ENCODE measurements around the gene C19orf25.

Gene C19orf25

GRCh38 chr19:1483979-1484428, 5.0 kb upstream of the C19orf25 start:
- Histone ChIP-seq H3K4me2 (ENCODE audit: low read length) (no peak overlapping the region), H3K4ac (ENCODE audit: low read depth, low read length) (no peak overlapping the region), H2BK120ac (ENCODE audit: low read depth, low read length) (no peak overlapping the region), H3K23ac (ENCODE audit: low read length) (no peak overlapping the region), H3K27ac (ENCODE audit: low read depth, low read length) (no peak overlapping the region), H3K9ac (ENCODE audit: low read length) (no peak overlapping the region), H3K79me2 (ENCODE audit: control insufficient read depth, insufficient read depth, low read length) (no peaks in the 10 kb centered on the region), H3K4me3 (ENCODE audit: low read length) (no peak overlapping the region), H3K79me1 (ENCODE audit: low read length) (no peaks in the 10 kb centered on the region), H3K4me1 (ENCODE audit: control insufficient read depth, low read depth, low read length) (no peaks in the 10 kb centered on the region), H3K27me3 (ENCODE audit: insufficient read depth, low read length, poor library complexity) (no peaks in the 10 kb centered on the region), H2BK15ac (replicated peaks; ENCODE audit: low read depth) (no peak overlapping the region), H2AK5ac (ENCODE audit: low read length) (no peak overlapping the region), H3K56ac (ENCODE audit: low read length) (no peak overlapping the region), H3K36me3 (ENCODE audit: control insufficient read depth, insufficient read depth, low read length) (no peaks in the 10 kb centered on the region), H3K18ac (ENCODE audit: low read length) (no peak overlapping the region), H4K5ac (ENCODE audit: low read length) (no peak overlapping the region), H2BK5ac (ENCODE audit: low read length) (no peak overlapping the region), H4K8ac (ENCODE audit: low read depth, low read length) (no peak overlapping the region)
- no CpG with 5 or more reads among the region's 23 CpGs for WGBS (ENCODE audit: extremely low coverage, insufficient coverage, low lambda C conversion rate)
- DNase-seq = no peak

GRCh38 chr19:1483131-1483978, 4.3 kb upstream of the C19orf25 start:
- no CpG with 5 or more reads among the region's 77 CpGs for WGBS (ENCODE audit: extremely low coverage, insufficient coverage, low lambda C conversion rate)
- Histone ChIP-seq H2BK5ac (ENCODE audit: low read length) (no peak overlapping the region), H3K4ac (ENCODE audit: low read depth, low read length) (no peak overlapping the region), H3K27ac (ENCODE audit: low read depth, low read length) (no peak overlapping the region), H2BK15ac (replicated peaks; ENCODE audit: low read depth) (no peak overlapping the region), H3K4me1 (ENCODE audit: control insufficient read depth, low read depth, low read length) (no peaks in the 10 kb centered on the region), H3K79me1 (ENCODE audit: low read length) (peaks cover 3% of the 10 kb centered on the region), H3K23ac (ENCODE audit: low read length) (no peak overlapping the region), H4K5ac (ENCODE audit: low read length) (no peak overlapping the region), H3K9ac (ENCODE audit: low read length) (no peak overlapping the region), H3K4me2 (ENCODE audit: low read length) (no peak overlapping the region), H3K56ac (ENCODE audit: low read length) (no peak overlapping the region), H3K4me3 (ENCODE audit: low read length) (no peak overlapping the region), H3K18ac (ENCODE audit: low read length) (no peak overlapping the region), H3K79me2 (ENCODE audit: control insufficient read depth, insufficient read depth, low read length) (peaks cover 2% of the 10 kb centered on the region), H3K27me3 (ENCODE audit: insufficient read depth, low read length, poor library complexity) (no peaks in the 10 kb centered on the region), H2AK5ac (ENCODE audit: low read length) (no peak overlapping the region), H3K36me3 (ENCODE audit: control insufficient read depth, insufficient read depth, low read length) (no peaks in the 10 kb centered on the region), H2BK120ac (ENCODE audit: low read depth, low read length) (no peak overlapping the region), H4K8ac (ENCODE audit: low read depth, low read length) (no peak overlapping the region)
- DNase-seq = no peak

GRCh38 chr19:1482361-1483130, 3.5 kb upstream of the C19orf25 start:
- H3K4ac ChIP-seq (ENCODE audit: low read depth, low read length) = no peak overlapping the region
- WGBS (ENCODE audit: extremely low coverage, insufficient coverage, low lambda C conversion rate) = no CpG with 5 or more reads among the region's 37 CpGs

DNA sequence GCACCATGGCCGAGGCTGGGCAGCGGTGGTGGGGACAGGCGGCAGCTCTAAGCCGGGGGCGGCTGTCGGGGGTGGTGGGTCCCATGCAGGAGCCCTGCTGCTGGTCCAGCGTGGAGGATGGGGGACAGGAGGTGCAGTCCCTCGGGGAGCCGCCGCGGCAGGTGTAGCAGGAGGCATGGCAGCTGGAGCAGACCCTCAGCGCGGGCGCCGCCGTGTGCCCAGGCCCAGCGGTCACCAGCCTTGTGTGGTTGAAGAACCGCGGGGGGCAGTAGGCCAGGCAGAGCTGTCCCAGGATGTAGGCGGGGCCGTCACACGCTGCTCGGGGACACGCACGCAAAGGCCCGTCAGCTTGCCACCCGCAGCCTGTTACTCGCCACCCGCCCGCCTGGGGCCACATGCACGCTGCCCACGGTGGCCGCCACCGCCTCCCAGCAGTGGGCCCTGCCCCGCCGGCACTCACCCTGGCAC, 2.9 kb upstream of the C19orf25 start:
- H3K4ac ChIP-seq (ENCODE audit: low read depth, low read length) = no peak overlapping the region
- no peak overlapping the region for H3K9ac ChIP-seq (ENCODE audit: low read length)
- peaks cover 2% of the 10 kb centered on the region for H3K79me2 ChIP-seq (ENCODE audit: control insufficient read depth, insufficient read depth, low read length)
- no CpG with 5 or more reads among the region's 36 CpGs for WGBS (ENCODE audit: extremely low coverage, insufficient coverage, low lambda C conversion rate)
- H2BK5ac ChIP-seq (ENCODE audit: low read length) = no peak overlapping the region
- H3K4me3 ChIP-seq (ENCODE audit: low read length) = no peak overlapping the region
- H2BK15ac ChIP-seq (replicated peaks; ENCODE audit: low read depth) = no peak overlapping the region
- peaks cover 6% of the 10 kb centered on the region for H3K79me1 ChIP-seq (ENCODE audit: low read length)
- no peak overlapping the region for H2BK120ac ChIP-seq (ENCODE audit: low read depth, low read length)
- H2AK5ac ChIP-seq (ENCODE audit: low read length) = no peak overlapping the region
- DNase-seq = no peak
- no peak overlapping the region for H4K8ac ChIP-seq (ENCODE audit: low read depth, low read length)
- no peak overlapping the region for H3K23ac ChIP-seq (ENCODE audit: low read length)
- H3K27ac ChIP-seq (ENCODE audit: low read depth, low read length) = no peak overlapping the region
- no peak overlapping the region for H3K56ac ChIP-seq (ENCODE audit: low read length)
- H3K4me2 ChIP-seq (ENCODE audit: low read length) = no peak overlapping the region
- H3K4me1 ChIP-seq (ENCODE audit: control insufficient read depth, low read depth, low read length) = no peaks in the 10 kb centered on the region
- no peaks in the 10 kb centered on the region for H3K36me3 ChIP-seq (ENCODE audit: control insufficient read depth, insufficient read depth, low read length)
- no peaks in the 10 kb centered on the region for H3K27me3 ChIP-seq (ENCODE audit: insufficient read depth, low read length, poor library complexity)
- no peak overlapping the region for H4K5ac ChIP-seq (ENCODE audit: low read length)
- H3K18ac ChIP-seq (ENCODE audit: low read length) = no peak overlapping the region

More at GRCh38 chr19:1482361-1483130, 3.5 kb upstream of the C19orf25 start:
- no peak overlapping the region for H2BK15ac ChIP-seq (replicated peaks; ENCODE audit: low read depth)
- H2BK120ac ChIP-seq (ENCODE audit: low read depth, low read length) = no peak overlapping the region
- no peak overlapping the region for H2BK5ac ChIP-seq (ENCODE audit: low read length)
- H2AK5ac ChIP-seq (ENCODE audit: low read length) = no peak overlapping the region
- no peak overlapping the region for H3K9ac ChIP-seq (ENCODE audit: low read length)
- H3K27ac ChIP-seq (ENCODE audit: low read depth, low read length) = no peak overlapping the region
- H3K4me1 ChIP-seq (ENCODE audit: control insufficient read depth, low read depth, low read length) = no peaks in the 10 kb centered on the region
- H3K56ac ChIP-seq (ENCODE audit: low read length) = no peak overlapping the region
- H3K18ac ChIP-seq (ENCODE audit: low read length) = no peak overlapping the region
- peaks cover 2% of the 10 kb centered on the region for H3K79me2 ChIP-seq (ENCODE audit: control insufficient read depth, insufficient read depth, low read length)
- DNase-seq = no peak
- no peaks in the 10 kb centered on the region for H3K27me3 ChIP-seq (ENCODE audit: insufficient read depth, low read length, poor library complexity)
- no peak overlapping the region for H3K4me2 ChIP-seq (ENCODE audit: low read length)
- H3K4me3 ChIP-seq (ENCODE audit: low read length) = no peak overlapping the region
- H4K5ac ChIP-seq (ENCODE audit: low read length) = no peak overlapping the region
- peaks cover 3% of the 10 kb centered on the region for H3K79me1 ChIP-seq (ENCODE audit: low read length)
- no peak overlapping the region for H4K8ac ChIP-seq (ENCODE audit: low read depth, low read length)
- H3K36me3 ChIP-seq (ENCODE audit: control insufficient read depth, insufficient read depth, low read length) = no peaks in the 10 kb centered on the region
- H3K23ac ChIP-seq (ENCODE audit: low read length) = no peak overlapping the region

- H3K79me2 ChIP-seq (ENCODE audit: control insufficient read depth, insufficient read depth, low read length) = peaks cover 2% of the 10 kb centered on the region
- no CpG with 5 or more reads among the region's 26 CpGs for WGBS (ENCODE audit: extremely low coverage, insufficient coverage, low lambda C conversion rate)
- H3K4me3 ChIP-seq (ENCODE audit: low read length) = no peak overlapping the region
- no peak overlapping the region for H3K4me2 ChIP-seq (ENCODE audit: low read length)
- no peak overlapping the region for H2BK120ac ChIP-seq (ENCODE audit: low read depth, low read length)
- H3K9ac ChIP-seq (ENCODE audit: low read length) = no peak overlapping the region
- no peak overlapping the region for H2BK15ac ChIP-seq (replicated peaks; ENCODE audit: low read depth)
- H3K56ac ChIP-seq (ENCODE audit: low read length) = no peak overlapping the region
- H3K79me1 ChIP-seq (ENCODE audit: low read length) = peaks cover 6% of the 10 kb centered on the region
- no peak overlapping the region for H4K8ac ChIP-seq (ENCODE audit: low read depth, low read length)
- no peak for DNase-seq
- no peak overlapping the region for H4K5ac ChIP-seq (ENCODE audit: low read length)
- H2BK5ac ChIP-seq (ENCODE audit: low read length) = no peak overlapping the region
- no peak overlapping the region for H2AK5ac ChIP-seq (ENCODE audit: low read length)
- no peak overlapping the region for H3K23ac ChIP-seq (ENCODE audit: low read length)
- H3K18ac ChIP-seq (ENCODE audit: low read length) = no peak overlapping the region
- H3K27ac ChIP-seq (ENCODE audit: low read depth, low read length) = no peak overlapping the region
- H3K27me3 ChIP-seq (ENCODE audit: insufficient read depth, low read length, poor library complexity) = no peaks in the 10 kb centered on the region
- H3K4me1 ChIP-seq (ENCODE audit: control insufficient read depth, low read depth, low read length) = no peaks in the 10 kb centered on the region
- no peaks in the 10 kb centered on the region for H3K36me3 ChIP-seq (ENCODE audit: control insufficient read depth, insufficient read depth, low read length)
- no peak overlapping the region for H3K4ac ChIP-seq (ENCODE audit: low read depth, low read length)
Observed at GRCh38 chr19:1481224-1481892, 2.3 kb upstream of the C19orf25 start.

All from mesendoderm (in vitro differentiated cells).